ENCODE measurements around the gene PRND. TPM values are rescaled to one million over a fixed set of nuclear protein-coding genes. Genes with fewer than 3 reads are reported as not detected.

The PRND gene
- total and polyA plus RNA-seq, 2 of the 4 experiments (the other 2 are of a cell fraction), result not detected

DNA sequence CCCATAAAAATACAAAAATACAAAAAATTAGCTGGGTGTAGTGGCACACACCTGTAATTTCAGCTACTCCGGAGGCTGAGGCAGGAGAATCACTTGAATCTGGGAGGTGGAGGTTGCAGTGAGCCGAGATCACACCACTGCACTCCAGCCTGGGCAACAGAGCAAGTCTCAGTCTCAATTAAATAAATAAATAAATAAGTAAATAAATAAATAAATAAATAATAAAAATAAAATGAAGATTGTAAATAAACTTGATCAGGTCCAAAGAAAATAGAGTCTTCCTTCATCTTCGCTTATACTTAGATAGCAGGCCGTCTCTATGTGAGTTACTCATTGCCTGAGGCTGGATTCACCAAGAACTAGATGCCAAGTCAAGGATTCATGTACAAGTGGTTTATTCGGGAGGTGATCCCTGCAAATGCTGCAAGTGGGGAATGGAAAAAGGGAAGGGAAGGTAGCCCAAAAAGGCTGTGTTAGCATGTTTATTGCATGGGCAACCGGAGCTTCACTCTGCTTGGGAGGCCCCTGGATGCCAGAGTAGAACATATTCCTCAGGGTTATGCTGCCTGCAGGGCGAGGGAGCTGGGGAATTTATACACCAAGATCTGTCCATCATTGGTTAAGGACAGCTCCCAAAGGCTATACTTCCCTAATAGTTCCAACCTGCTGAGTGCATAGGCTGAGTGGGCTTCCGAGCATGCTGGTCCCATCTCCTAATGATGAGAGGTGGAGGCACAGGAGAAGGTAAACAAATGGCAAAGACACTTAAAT, 16.3 kb downstream of the PRND start:
- H3K4me1 ChIP-seq (ENCODE audit: control insufficient read depth, insufficient read depth, low read length), result no peaks in the 10 kb centered on the region
- ATAC-seq (ENCODE audit: low read depth) (no peak), DNase-seq (no peak)
- no peaks in the 10 kb centered on the region for H3K36me3 ChIP-seq (ENCODE audit: control insufficient read depth, insufficient read depth, low read length)
- in situ Hi-C loops (cut with MboI; ENCODE audit: low sequenced_read_pairs) (no loop called here), intact Hi-C loops (cut with micrococcal nuclease) (no loop called here), dilution Hi-C loops (cut with HindIII; ENCODE audit: low sequenced_read_pairs, unreplicated experiment) (no loop called here)
- ChIA-PET POLR2A (ENCODE audit: unreplicated experiment) (no interaction called here), CTCF (no interaction called here)
- H3K27me3 ChIP-seq (ENCODE audit: control insufficient read depth, insufficient read depth, low read length), result peaks cover 20% of the 10 kb centered on the region
- BruUV-seq (replicated peaks), result no TSS peak
- no peak overlapping the region for H3K23ac ChIP-seq (ENCODE audit: low read depth, low read length)
- H3K18ac ChIP-seq (ENCODE audit: low read depth, low read length), result no peak overlapping the region
- no peak overlapping the region for H2BK5ac ChIP-seq (ENCODE audit: low read depth, low read length, poor library complexity, severe bottlenecking)
- H2AK5ac ChIP-seq (ENCODE audit: low read depth, low read length), result no peak overlapping the region
- no peaks in the 10 kb centered on the region for H4K20me1 ChIP-seq (ENCODE audit: insufficient read depth, low read length)
- no peak overlapping the region for H4K8ac ChIP-seq (ENCODE audit: low read depth in 2 of 2, low read length in 2 of 2)
- no peak overlapping the region for H2BK120ac ChIP-seq (ENCODE audit: low read depth, low read length)
- no peak for TF ChIP-seq CEBPB (IDR thresholded peaks at IDR 0.05; ENCODE audit: low read depth, low read length)
- no peak for TF ChIP-seq MXI1 (IDR thresholded peaks at IDR 0.05; ENCODE audit: borderline replicate concordance, low read depth, low read length)
- TF ChIP-seq, protein P1, sequence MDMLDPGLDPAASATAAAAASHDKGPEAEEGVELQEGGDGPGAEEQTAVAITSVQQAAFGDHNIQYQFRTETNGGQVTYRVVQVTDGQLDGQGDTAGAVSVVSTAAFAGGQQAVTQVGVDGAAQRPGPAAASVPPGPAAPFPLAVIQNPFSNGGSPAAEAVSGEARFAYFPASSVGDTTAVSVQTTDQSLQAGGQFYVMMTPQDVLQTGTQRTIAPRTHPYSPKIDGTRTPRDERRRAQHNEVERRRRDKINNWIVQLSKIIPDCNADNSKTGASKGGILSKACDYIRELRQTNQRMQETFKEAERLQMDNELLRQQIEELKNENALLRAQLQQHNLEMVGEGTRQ (IDR thresholded peaks at IDR 0.05; ENCODE audit: low read depth, low read length), result no peak
- TF ChIP-seq RCOR1 (IDR thresholded peaks at IDR 0.05; ENCODE audit: insufficient replicate concordance, low read length), result no peak
- no peak for TF ChIP-seq MAZ (IDR thresholded peaks at IDR 0.05; ENCODE audit: borderline replicate concordance, low read depth, low read length)
- TF ChIP-seq FOS (IDR thresholded peaks at IDR 0.05; ENCODE audit: low read depth, low read length), result no peak
- no peak for TF ChIP-seq POLR2A (IDR thresholded peaks at IDR 0.05; ENCODE audit: low read depth, low read length)
- TF ChIP-seq, protein P2, sequence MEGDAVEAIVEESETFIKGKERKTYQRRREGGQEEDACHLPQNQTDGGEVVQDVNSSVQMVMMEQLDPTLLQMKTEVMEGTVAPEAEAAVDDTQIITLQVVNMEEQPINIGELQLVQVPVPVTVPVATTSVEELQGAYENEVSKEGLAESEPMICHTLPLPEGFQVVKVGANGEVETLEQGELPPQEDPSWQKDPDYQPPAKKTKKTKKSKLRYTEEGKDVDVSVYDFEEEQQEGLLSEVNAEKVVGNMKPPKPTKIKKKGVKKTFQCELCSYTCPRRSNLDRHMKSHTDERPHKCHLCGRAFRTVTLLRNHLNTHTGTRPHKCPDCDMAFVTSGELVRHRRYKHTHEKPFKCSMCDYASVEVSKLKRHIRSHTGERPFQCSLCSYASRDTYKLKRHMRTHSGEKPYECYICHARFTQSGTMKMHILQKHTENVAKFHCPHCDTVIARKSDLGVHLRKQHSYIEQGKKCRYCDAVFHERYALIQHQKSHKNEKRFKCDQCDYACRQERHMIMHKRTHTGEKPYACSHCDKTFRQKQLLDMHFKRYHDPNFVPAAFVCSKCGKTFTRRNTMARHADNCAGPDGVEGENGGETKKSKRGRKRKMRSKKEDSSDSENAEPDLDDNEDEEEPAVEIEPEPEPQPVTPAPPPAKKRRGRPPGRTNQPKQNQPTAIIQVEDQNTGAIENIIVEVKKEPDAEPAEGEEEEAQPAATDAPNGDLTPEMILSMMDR (conservative IDR thresholded peaks at IDR 0.05; ENCODE audit: low read depth, low read length), result no peak
- TF ChIP-seq SMC3 (IDR thresholded peaks at IDR 0.05; ENCODE audit: low read depth, low read length), result no peak
- no peak for TF ChIP-seq BHLHE40 (IDR thresholded peaks at IDR 0.05; ENCODE audit: low read depth, low read length)
- no peak for TF ChIP-seq RFX5 (IDR thresholded peaks at IDR 0.05; ENCODE audit: low read depth, low read length)
- no peak for TF ChIP-seq RAD21 (IDR thresholded peaks at IDR 0.05; ENCODE audit: low read length)
- H3K4me2 ChIP-seq (ENCODE audit: low read depth, low read length), result no peak overlapping the region
- no peak overlapping the region for H2BK20ac ChIP-seq (ENCODE audit: low read depth, low read length)
- no peak overlapping the region for H3K4me3 ChIP-seq (ENCODE audit: insufficient read depth, low read depth, low read length)
- no peak overlapping the region for H3K56ac ChIP-seq (ENCODE audit: extremely low read depth, insufficient read depth, low read length)
- H3K9ac ChIP-seq (ENCODE audit: low read depth, low read length), result no peak overlapping the region
- H3K9me1 ChIP-seq (ENCODE audit: insufficient read depth, low read length), result no peaks in the 10 kb centered on the region; the same call in 1 of the 2 replicates
- 60% methylated on average over 1 of the region's 8 CpGs; no CpG with 5 or more reads in 1 of the 2 experiments for WGBS, 2 experiments (ENCODE audit: extremely low coverage in 2 of 2, insufficient read length in 1 of 2)
- H4K91ac ChIP-seq (ENCODE audit: insufficient read depth, low read depth, low read length), result no peak overlapping the region
- H4K5ac ChIP-seq (ENCODE audit: low read depth, low read length), result no peak overlapping the region
- H3K27ac ChIP-seq (ENCODE audit: insufficient read depth, low read length), result no peak overlapping the region
- no peak overlapping the region for H2BK15ac ChIP-seq (ENCODE audit: low read depth, low read length)
- peaks cover 4% of the 10 kb centered on the region for H3K9me3 ChIP-seq (ENCODE audit: control insufficient read depth, insufficient read depth, low read length)
- no peak overlapping the region for H3K4ac ChIP-seq (ENCODE audit: low read depth, low read length)
- no peak overlapping the region for H2AK9ac ChIP-seq (replicated peaks; ENCODE audit: low read depth, low read length, poor library complexity)
- H3K14ac ChIP-seq (replicated peaks; ENCODE audit: low read depth, low read length), result no peak overlapping the region
- no peak overlapping the region for H2AFZ ChIP-seq (replicated peaks; ENCODE audit: low read length, poor library complexity)
- H3K79me1 ChIP-seq (ENCODE audit: low read depth in 1 of 2, low read length in 2 of 2), result no peaks in the 10 kb centered on the region

Measured in IMR-90 (cell line).